Measurements from ENCODE around the gene MEX3C. TPM values are rescaled to one million over a fixed set of nuclear protein-coding genes. Genes with fewer than 3 reads are reported as not detected.

MEX3C gene
- total and polyA plus RNA-seq, 2 donors (not counting 1 experiment from before 2014, with no cell fraction given): 29.1 to 92.4 TPM

DNA sequence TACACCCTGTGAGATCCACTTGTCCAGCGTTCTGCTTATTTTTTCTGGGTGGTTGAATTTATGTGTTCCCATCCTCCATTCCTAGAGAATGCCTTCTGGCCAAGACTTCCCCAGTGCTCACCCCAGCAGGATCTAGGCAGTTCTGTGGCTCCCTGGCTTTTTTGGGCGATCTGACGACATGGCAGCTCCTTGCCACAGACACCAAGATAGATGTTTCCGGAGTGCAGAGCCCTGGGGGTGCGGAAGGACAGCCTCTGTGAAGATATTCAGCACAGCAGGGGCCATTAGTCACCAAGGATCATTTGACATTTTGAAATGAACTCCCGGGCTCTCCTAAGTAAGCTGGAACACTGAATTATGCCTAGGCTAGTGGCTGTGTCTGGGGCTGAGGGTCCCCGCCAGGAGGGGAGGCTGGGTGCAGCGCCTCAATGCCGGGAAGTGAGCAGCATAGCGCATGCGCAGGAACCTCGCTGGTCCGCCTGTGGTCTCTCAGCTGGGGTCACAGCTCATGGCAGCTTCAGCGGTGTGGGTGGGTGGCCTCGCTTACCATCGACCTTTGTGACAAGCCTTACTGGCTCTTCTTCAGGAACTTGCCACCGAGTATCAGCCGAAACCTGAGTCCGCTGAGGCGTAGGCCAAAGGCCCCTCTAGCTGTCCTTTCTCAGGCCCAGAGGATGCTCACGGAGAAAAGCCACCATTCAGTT is 60.3 kb downstream of the MEX3C start:
- Histone ChIP-seq H3K79me2 (ENCODE audit: control insufficient read depth, insufficient read depth, low read length) (no peaks in the 10 kb centered on the region), H2AFZ (ENCODE audit: insufficient read depth, low read depth, low read length, poor library complexity, severe bottlenecking) (no peak overlapping the region), H4K20me1 (ENCODE audit: control insufficient read depth, insufficient read depth, low read length, poor library complexity, severe bottlenecking) (no peaks in the 10 kb centered on the region), H3K9me3 (ENCODE audit: control extremely low read depth in 1 of 3, control insufficient read depth in 2 of 3, insufficient read depth in 1 of 3, low read length in 2 of 3) (no peaks in the 10 kb centered on the region), H3K36me3 (replicated peaks in 1 of 2; ENCODE audit: control extremely low read depth in 1 of 2, control insufficient read depth in 1 of 2, extremely low read depth in 1 of 2, insufficient read depth in 2 of 2, low read length in 1 of 2) (no peaks in the 10 kb centered on the region), H3K27ac (ENCODE audit: low read length in 2 of 2) (no peak overlapping the region), H3K9ac (ENCODE audit: low read length) (no peak overlapping the region), H3K4me3 (ENCODE audit: control extremely low read depth in 1 of 5, extremely low read depth in 1 of 5, insufficient read depth in 1 of 5, low read depth in 2 of 5, low read length in 4 of 5) (no peak overlapping the region), H3K4me1 (ENCODE audit: control insufficient read depth in 2 of 2, insufficient read depth in 2 of 2, low read length in 2 of 2) (peaks cover 0 to 14% of the 10 kb centered on the region in 2 donors), H3K27me3 (replicated peaks in 1 of 4; ENCODE audit: control extremely low read depth in 1 of 4, control insufficient read depth in 3 of 4, insufficient read depth in 4 of 4, low read length in 3 of 4) (no peaks in the 10 kb centered on the region), H3K4me2 (replicated peaks; ENCODE audit: low read depth, low read length, poor library complexity, severe bottlenecking) (no peak overlapping the region)
- CTCF ChIA-PET: interaction anchor here (0.8 to 1.9 kb wide), 3 partner anchors 8 to 22 kb away, joined by 3 to 6 read pairs (median 5); no protein-coding TSS in a partner anchor
- 94% methylated on average over 19 of the region's 21 CpGs for WGBS (ENCODE audit: insufficient coverage)
- TF ChIP-seq EZH2 (IDR thresholded peaks at IDR 0.05; ENCODE audit: borderline replicate concordance, insufficient read depth, low read depth, low read length, poor library complexity, severe bottlenecking): no peak
- TF ChIP-seq CTCF (IDR thresholded peaks at IDR 0.05): no peak
- POLR2A ChIA-PET: no interaction called here
- Mint-ChIP-seq H3K9me3 (ENCODE audit: insufficient read depth) (no peaks in the 10 kb centered on the region), H3K4me1 (peaks cover 14% of the 10 kb centered on the region), H3K4me3 (no peak overlapping the region), H3K27me3 (no peaks in the 10 kb centered on the region), H3K27ac (no peak overlapping the region)
- DNase-seq (no peak), ATAC-seq (ENCODE audit: low read depth) (no peak)
- intact Hi-C loops (cut with micrococcal nuclease): no loop called here

GRCh38 chr18:51135795-51136194 is 61.7 kb downstream of the MEX3C start:
- H3K9me3 Mint-ChIP-seq (ENCODE audit: insufficient read depth): no peaks in the 10 kb centered on the region
- Histone ChIP-seq H2AFZ (ENCODE audit: insufficient read depth, low read depth, low read length, poor library complexity, severe bottlenecking) (no peak overlapping the region), H3K79me2 (ENCODE audit: control insufficient read depth, insufficient read depth, low read length) (no peaks in the 10 kb centered on the region), H3K4me3 (ENCODE audit: control extremely low read depth in 1 of 5, extremely low read depth in 1 of 5, insufficient read depth in 1 of 5, low read depth in 2 of 5, low read length in 4 of 5) (no peak overlapping the region), H3K36me3 (replicated peaks in 1 of 2; ENCODE audit: control extremely low read depth in 1 of 2, control insufficient read depth in 1 of 2, extremely low read depth in 1 of 2, insufficient read depth in 2 of 2, low read length in 1 of 2) (no peaks in the 10 kb centered on the region), H3K9ac (ENCODE audit: low read length) (no peak overlapping the region), H3K27ac (ENCODE audit: low read length in 2 of 2) (no peak overlapping the region), H4K20me1 (ENCODE audit: control insufficient read depth, insufficient read depth, low read length, poor library complexity, severe bottlenecking) (no peaks in the 10 kb centered on the region), H3K4me1 (ENCODE audit: control insufficient read depth in 2 of 2, insufficient read depth in 2 of 2, low read length in 2 of 2) (peaks cover 0 to 14% of the 10 kb centered on the region in 2 donors), H3K9me3 (ENCODE audit: control extremely low read depth in 1 of 3, control insufficient read depth in 2 of 3, insufficient read depth in 1 of 3, low read length in 2 of 3) (no peaks in the 10 kb centered on the region), H3K4me2 (replicated peaks; ENCODE audit: low read depth, low read length, poor library complexity, severe bottlenecking) (no peak overlapping the region), H3K27me3 (replicated peaks in 1 of 4; ENCODE audit: control extremely low read depth in 1 of 4, control insufficient read depth in 3 of 4, insufficient read depth in 4 of 4, low read length in 3 of 4) (no peaks in the 10 kb centered on the region)
- no peak overlapping the region for H3K4me3 Mint-ChIP-seq
- H3K27ac Mint-ChIP-seq: no peak overlapping the region
- CTCF ChIA-PET: interaction anchor here (1.0 to 1.9 kb wide), 3 partner anchors 9 to 61 kb away, joined by 3 to 6 read pairs (median 5); partner anchors contain the start of gene MEX3C
- ATAC-seq (ENCODE audit: low read depth) (no peak), DNase-seq (peak; percentile 27)
- peaks cover 10% of the 10 kb centered on the region for H3K4me1 Mint-ChIP-seq
- intact Hi-C loops (cut with micrococcal nuclease): no loop called here
- 76% methylated on average over 5 of the region's 6 CpGs for WGBS (ENCODE audit: insufficient coverage)
- TF ChIP-seq CTCF (IDR thresholded peaks at IDR 0.05) (peak; percentile 36), EZH2 (IDR thresholded peaks at IDR 0.05; ENCODE audit: borderline replicate concordance, insufficient read depth, low read depth, low read length, poor library complexity, severe bottlenecking) (no peak)
- H3K27me3 Mint-ChIP-seq: no peaks in the 10 kb centered on the region
- POLR2A ChIA-PET: no interaction called here
